LoVo (cell line): ENCODE measurements around the gene KARS1.

Experiments
- DNase-seq: peaks from one replicate; pipeline ENCODE4 v3.0.0-alpha.2; 2016; ENCODE audit warnings: low spot score

KARS1 gene

DNA sequence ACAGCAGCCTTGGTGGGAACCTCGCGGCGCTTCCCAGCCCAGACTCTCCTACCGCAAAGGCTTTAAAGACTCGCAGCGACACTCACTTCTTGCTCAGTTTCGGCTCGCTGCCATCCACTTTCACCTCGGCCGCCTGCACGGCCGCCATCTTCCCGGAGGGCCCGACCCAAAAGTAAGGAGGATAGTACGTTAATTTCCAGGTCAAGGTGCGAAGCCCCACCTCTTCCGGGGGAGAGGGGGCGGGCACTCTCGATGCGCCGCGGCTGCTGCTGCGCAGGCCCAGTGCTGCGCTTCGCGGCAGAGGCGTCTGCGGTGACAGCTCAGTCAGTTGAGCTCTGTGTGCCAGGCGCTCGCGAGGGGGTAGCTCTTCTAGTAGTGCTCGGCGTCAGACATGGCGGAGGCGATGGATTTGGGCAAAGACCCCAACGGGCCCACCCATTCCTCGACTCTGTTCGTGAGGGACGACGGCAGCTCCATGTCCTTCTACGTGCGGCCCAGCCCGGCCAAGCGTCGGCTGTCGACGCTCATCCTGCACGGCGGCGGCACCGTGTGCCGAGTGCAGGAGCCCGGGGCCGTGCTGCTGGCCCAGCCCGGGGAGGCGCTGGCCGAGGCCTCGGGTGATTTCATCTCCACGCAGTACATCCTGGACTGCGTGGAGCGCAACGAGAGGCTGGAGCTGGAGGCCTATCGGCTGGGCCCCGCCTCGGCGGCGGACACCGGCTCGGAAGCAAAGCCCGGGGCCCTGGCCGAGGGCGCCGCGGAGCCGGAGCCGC lies at the start of gene KARS1, which contains the start of gene TERF2IP:
TSS of gene KARS1 (minus strand) at position 174 of the 773 bp plus-strand sequence. CDS start at position 148, 26 bp downstream.
TSS of gene TERF2IP (plus strand) at position 282 of the 773 bp plus-strand sequence. CDS start at position 392, 110 bp downstream.
- DNase-seq: peak; percentile 95

DNA sequence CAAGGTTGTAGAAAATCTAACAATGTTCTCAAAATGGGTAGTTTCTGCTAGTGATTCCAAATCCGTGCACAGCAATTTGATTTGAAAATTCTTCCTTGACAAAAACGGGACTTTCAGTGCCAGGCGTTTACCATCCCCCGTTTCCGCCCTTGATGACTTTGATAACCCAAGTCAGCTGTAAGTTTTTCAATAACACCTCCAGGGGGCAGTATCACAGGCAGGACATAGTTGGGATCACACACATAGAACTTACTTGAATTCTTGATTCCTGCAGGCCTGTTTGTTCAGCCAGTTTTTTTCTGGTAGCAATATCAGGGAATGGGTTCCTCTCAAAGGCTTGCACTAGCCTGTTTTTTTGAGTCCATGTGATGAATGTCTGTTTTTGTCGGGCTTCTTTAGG lies 48.2 kb upstream of the KARS1 start:
- no peak for DNase-seq

- no peak for DNase-seq
Measured at GRCh38 chr16:75687361-75687760, 39.9 kb upstream of the KARS1 start.

GRCh38 chr16:75682308-75682707 lies 34.8 kb upstream of the KARS1 start:
- DNase-seq: no peak

DNA sequence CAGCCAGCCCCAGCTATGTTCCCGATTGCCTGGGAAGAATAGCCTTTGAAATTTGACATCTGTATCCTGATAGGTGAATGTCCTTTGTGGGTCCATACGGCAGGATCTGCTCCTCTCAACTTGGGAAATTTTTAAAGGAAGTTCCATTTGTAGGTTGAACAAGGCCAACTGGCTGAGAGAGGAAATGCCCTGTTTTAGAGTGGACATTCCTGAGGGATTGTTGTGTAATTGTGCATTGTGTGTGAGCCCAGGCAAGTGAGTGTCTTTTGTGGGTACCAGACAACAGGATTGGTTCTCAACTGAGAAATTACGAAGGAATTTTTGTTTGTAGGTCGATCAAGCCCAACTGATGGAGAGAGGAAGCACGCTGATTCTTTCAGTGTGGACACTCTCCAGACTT lies 31.9 kb upstream of the KARS1 start:
- DNase-seq: no peak

DNA sequence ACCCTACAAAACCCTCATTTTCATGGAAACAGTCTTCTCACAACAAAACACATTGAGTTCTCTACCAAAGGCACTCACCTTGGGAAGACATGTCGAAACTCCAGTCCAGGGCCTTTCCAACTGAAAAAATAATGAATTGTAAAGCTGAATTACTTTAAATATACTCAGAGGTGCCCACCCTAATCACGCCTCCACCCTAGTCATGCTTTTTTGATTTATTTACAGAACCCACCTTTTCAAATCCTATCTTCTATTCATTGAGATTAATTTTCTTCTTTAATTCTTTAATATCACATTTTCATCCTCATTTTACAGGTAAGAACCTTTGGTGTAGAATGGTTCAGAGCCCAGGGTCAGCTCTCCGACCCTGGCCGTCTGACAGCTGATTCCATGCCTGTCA lies 29.4 kb upstream of the KARS1 start, which contains the start of gene CPHXL2:
TSS of gene CPHXL2 (minus strand) at position 101 of the 400 bp plus-strand sequence. CDS start at position 91, 10 bp downstream.
- DNase-seq: no peak

DNA sequence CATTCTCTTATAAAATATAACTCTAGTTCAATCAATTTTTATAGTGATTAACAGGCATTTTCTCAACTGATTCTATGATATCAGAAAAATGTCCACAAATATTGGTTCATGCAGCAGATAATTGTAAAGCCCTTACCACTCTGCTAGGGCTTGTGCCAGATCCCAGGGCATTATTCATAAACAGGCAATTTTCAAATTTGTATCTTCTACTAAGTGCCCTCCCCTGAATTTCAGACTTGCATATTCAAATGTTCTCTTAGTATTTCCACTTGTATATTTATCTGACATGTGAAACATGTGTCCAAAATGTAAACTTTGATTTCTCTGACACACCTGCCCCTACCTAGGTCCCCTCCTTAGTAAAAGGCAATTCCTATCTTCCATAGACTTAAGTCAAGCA lies 20.0 kb upstream of the KARS1 start:
- DNase-seq: no peak

DNA sequence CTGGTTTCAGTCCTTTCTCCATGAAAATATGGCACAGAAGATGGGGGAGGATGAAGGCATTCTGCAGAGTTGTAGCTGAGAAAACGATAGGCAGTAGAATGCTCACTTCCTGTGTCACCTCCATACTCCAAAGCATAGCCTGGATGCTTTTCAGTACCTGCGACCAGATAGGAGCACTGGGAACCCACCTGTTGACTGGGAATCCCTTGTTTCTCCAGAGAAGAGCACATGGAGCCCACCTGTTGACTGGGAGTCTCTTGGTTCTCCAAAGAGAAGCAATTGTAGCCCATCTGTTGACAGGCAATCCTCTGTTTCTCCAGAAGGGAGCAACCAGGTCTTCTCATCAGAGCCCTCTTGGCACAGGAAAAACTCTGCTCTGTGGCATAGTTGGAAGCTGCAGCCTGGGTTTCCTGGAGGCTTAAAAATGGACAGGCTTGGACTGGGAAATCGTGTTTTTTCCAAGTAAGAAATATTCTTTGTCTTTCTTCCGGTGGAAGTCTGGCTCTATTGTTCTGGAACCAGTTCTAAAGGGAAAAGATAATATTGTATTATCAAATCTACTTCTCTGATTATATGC lies 13.3 kb upstream of the KARS1 start:
- no peak for DNase-seq

DNA sequence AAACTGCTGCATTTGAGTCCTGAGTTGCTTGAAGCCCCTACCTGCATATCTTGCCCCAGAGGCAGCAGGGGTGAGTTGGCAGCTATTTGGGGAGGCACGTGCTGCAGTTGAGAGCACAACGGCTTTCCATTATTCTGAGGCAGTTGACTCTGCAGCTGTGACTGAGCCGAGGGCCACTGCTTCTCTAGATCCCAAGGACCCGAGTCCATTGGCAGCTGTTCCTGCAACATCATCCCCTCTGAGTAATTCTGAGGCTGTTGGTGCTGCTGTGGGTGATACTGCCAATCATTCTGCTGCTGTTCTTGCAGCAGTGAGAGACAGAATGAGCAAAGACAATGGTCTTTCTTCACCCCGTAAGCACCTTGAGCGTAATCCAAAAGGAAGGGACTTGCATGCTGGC lies 12.9 kb upstream of the KARS1 start:
- no peak for DNase-seq

GRCh38 chr16:75658175-75658574 lies 10.7 kb upstream of the KARS1 start:
- DNase-seq: no peak

DNA sequence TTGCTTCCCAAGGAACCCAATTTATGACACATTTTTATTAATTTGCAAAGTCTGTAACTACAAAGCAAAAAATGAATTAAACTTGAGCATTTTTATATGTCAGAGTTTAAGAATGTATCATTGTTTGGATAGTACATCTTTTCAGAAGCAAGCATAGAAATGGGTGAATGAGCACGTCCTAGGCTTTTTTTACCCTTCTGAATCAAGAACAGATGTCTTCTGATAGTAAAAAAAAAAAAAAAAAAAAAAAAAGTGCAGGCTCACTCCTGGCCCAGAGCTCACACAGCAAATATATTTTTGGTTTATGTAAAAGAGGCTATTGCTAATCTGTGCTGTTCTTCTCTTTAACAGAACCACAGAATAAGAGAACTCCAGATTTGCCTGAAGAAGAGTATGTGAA lies 6.5 kb upstream of the KARS1 start:
- no peak for DNase-seq

- peak; percentile 83 for DNase-seq
Measured at GRCh38 chr16:75648265-75649076, 1.0 kb upstream of the KARS1 start.

- DNase-seq: peak; percentile 14
Measured at GRCh38 chr16:75647112-75647491, 363 bp downstream of the KARS1 start.

DNA sequence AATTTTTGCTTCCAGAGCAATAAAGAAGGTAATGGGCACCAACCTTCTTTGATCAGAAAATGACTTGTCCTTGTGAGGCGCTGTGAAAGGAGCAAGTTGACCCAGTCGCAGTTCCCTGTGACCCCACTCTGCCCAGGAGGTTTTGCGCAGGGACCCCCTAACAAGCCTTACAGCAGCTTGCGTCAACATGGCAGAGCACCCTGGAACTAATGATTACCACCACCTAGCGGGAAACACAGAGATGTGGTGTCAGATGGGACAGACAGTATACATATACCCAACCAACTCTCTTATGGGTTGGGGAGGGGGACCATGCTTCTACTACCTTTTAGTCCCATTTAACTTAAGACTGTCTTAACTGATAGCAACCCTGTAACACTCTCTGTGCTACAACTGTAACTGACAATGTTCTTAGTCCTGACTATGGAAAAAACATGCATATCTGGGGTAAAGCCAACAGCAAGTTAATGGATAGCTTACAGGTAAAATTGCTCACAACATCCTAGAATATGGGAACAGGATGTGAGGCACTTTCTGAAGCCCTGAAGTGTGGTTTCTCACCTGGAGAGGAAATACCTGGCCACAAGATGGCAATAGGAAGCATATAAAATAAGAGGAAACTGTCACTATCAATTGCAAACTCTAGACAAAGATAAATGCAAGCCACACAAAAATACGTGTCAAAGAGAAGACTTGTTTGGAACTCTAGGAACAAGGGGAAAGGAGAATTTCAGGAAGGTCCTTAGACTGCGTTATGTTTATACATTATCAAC lies 3.0 kb downstream of the KARS1 start:
- no peak for DNase-seq

DNA sequence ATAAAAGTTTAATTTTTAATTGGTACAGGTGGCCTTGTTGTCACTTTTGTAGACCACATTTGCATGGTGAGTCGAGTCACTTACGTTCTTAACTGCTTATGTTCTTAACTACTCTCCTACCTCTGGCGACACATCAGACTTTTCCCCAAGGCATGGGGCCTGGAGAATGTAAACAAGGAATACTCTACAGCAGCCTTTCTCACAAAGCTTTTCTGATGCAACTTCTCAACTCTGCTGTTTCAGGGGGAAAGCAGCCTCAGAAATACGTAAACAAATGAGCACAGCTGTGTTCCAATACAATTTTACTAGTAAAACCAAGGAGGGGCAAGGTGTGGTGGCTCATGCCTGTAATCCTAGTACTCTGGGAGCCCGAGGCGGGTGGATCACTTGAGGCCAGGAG lies 6.9 kb downstream of the KARS1 start:
- DNase-seq: no peak

- no peak for DNase-seq
Measured at GRCh38 chr16:75635036-75635435, 12.4 kb downstream of the KARS1 start.

DNA sequence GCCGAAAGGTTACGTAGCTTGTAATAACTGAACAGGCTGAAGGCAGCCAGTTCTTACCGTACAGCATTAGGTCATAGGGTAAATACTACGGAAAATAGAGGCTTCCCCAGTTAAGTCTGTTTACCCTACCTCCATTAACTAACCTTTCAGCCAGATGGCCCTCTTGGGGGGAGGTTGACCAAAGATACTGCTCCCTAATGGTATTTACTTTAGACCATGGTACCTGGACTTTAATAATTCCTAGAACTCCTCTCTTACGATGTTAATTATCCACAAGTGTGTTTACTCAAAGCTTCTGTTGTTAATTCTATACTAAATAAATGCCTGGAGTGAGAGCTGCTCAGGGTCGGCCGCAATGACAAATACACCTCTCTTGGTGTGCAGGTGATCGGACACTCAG lies 14.6 kb downstream of the KARS1 start:
- DNase-seq: no peak

- DNase-seq: no peak
Measured at GRCh38 chr16:75630052-75630451, 17.4 kb downstream of the KARS1 start.

- no peak for DNase-seq
Measured at GRCh38 chr16:75629132-75629531, 18.3 kb downstream of the KARS1 start.

DNA sequence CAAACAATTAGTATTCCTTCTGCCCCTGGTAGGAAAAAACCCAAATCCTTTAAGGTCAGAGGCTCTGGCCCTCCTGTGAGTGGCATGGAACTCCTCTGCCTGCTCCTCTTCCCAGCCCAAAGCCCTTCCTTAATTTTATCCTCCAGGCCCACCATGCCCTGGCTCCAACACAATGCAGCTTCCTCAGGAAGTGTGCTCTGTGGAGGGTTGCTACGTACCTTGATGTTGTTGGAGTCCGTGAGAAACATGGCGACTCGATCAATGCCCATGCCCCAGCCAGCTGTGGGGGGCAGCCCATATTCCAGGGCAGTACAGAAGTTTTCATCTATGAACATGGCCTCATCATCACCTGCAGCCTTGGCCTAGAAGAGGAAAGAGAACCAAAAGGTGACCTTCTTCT lies 19.1 kb downstream of the KARS1 start:
- DNase-seq: no peak

- no peak for DNase-seq
Measured at GRCh38 chr16:75627851-75628250, 19.6 kb downstream of the KARS1 start.

DNA sequence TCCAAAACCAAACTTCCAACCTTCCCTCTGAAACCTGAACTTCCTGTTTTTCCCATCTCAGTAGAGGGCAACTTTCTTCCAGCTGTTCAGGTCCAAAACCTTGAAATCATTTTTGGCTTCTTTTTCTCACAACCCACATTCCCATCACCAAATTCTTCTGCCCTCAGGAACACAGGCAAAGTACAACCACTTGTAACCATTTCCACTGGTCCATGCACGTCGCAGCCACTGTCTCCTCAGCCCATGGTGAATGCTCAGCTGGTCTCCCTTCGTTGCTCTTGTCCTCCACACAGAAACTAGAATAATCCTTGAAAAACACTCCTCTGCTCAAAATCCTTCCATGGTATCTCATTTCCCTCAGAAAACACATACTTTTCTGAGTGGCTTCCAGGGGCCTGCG lies 20.7 kb downstream of the KARS1 start:
- no peak for DNase-seq
